Right cardiac atrium (tissue), 5 donors: ENCODE measurements around the gene SERPINB2. TPM values are rescaled to one million over a fixed set of nuclear protein-coding genes. Genes with fewer than 3 reads are reported as not detected.
A peak's percentile ranks its signal among the peaks of the same experiment; 100 is the strongest.

ENCODE experiments used
- ATAC-seq, 2 donors: fragments of 200-7000 bp; cut with Tn5 transposase; one replicate each; pipeline versions ENCODE4 v1.8.0 to v1.9.1; 2020; ENCODE audit warnings: moderate library complexity in 2 of 2, mild to moderate bottlenecking in 1 of 2
- DNase-seq, 3 donors: peaks; one replicate each; pipeline ENCODE4 v3.0.0-alpha.2; 2020
- H3K27ac ChIP-seq: one replicate; pipeline ENCODE4 v1.5.1; 2013; ENCODE audit warnings: mild to moderate bottlenecking, low read length, control low read depth, moderate library complexity
- H3K27me3 ChIP-seq: one replicate; pipeline ENCODE4 v1.6.1; 2013; ENCODE audit not compliant: control insufficient read depth, insufficient read depth
- H3K4me1 ChIP-seq: one replicate; pipeline ENCODE4 v1.6.1; 2013; ENCODE audit warnings: low read length; ENCODE audit not compliant: control insufficient read depth, insufficient read depth
- H3K4me3 ChIP-seq: one replicate; pipeline ENCODE4 v1.5.1; 2013; ENCODE audit warnings: low read length, control low read depth
- H3K9me3 ChIP-seq: one replicate; pipeline ENCODE4 v1.6.1; 2013; ENCODE audit warnings: low read length; ENCODE audit not compliant: control insufficient read depth
- whole genome bisulfite sequencing: extraction: QIAGEN DNeasy Blood & Tissue Kit; methylation state at CpG from one replicate; pipeline ENCODE4 v1.1.7; 2013; 5-methylcytosine and 5-hydroxymethylcytosine counted together
- intact Hi-C, 4 donors: fragments of 100-400 bp; cut with DNase I; formaldehyde crosslinking; loops; one replicate each; pipeline versions ENCODE4 v1.11.0 to v1.14.0; 2022 to 2023
- polyA plus RNA-seq: library from polyadenylated mRNA; stranded (reverse); fragments of 200-250 nt; gene quantifications from one replicate; pipeline ENCODE4 v1.2.3, GENCODE V29; 2013
- total RNA-seq, 4 donors: library from RNA; stranded (reverse); fragmentation: NEBNext Ultra II Directional; extraction: Animal tissue kit (Norgen Biotek cat#: 25700); gene quantifications; one replicate each; pipeline ENCODE4 v1.2.1, GENCODE V29; 2021
- donor health status: healthy with polysubstance abuse.
- donor health status: DM: no; HTN: yes; CAD: no.
- donor health status: DM: no; HTN: no; CAD: no.
- donor health status: DM: no; HTN: yes; CAD: no; lungs with severe emphysema.
- donor health status: DM: yes; HTN: yes; CAD: no.

Gene SERPINB2
- total and polyA plus RNA-seq, 5 donors = not detected

- no peak overlapping the region for H3K27ac ChIP-seq
- no peaks in the 10 kb centered on the region for H3K27me3 ChIP-seq
- no peaks in the 10 kb centered on the region for H3K9me3 ChIP-seq
- peaks cover under 1% of the 10 kb centered on the region for H3K4me1 ChIP-seq
- WGBS = 3% methylated on average over 1 of the region's 1 CpG
- DNase-seq (peak in 1 of 3 donors; percentile 6), ATAC-seq (no peak)
- intact Hi-C loops = no loop called here
- no peak overlapping the region for H3K4me3 ChIP-seq
Observed at GRCh38 chr18:63888470-63889190, 1.1 kb downstream of the SERPINB2 start.

- WGBS = 82% methylated on average over 2 of the region's 2 CpGs
- Histone ChIP-seq H3K27me3 (no peaks in the 10 kb centered on the region), H3K27ac (no peak overlapping the region), H3K9me3 (no peaks in the 10 kb centered on the region), H3K4me1 (no peaks in the 10 kb centered on the region), H3K4me3 (no peak overlapping the region)
- no peak for ATAC-seq
- no peak for DNase-seq
- intact Hi-C loops = no loop called here
Observed at GRCh38 chr18:63889626-63890025, 2.1 kb downstream of the SERPINB2 start.

- Histone ChIP-seq H3K4me1 (no peaks in the 10 kb centered on the region), H3K9me3 (no peaks in the 10 kb centered on the region), H3K27ac (no peak overlapping the region), H3K4me3 (no peak overlapping the region), H3K27me3 (no peaks in the 10 kb centered on the region)
- ATAC-seq (no peak), DNase-seq (no peak)
- 82% methylated on average over 6 of the region's 6 CpGs for WGBS
- intact Hi-C loops = no loop called here
Observed at GRCh38 chr18:63890237-63890949, 2.9 kb downstream of the SERPINB2 start.

GRCh38 chr18:63890950-63891304 is 3.4 kb downstream of the SERPINB2 start:
- no peaks in the 10 kb centered on the region for H3K9me3 ChIP-seq
- no peaks in the 10 kb centered on the region for H3K4me1 ChIP-seq
- WGBS = 60% methylated on average over 5 of the region's 5 CpGs
- DNase-seq = no peak
- H3K27me3 ChIP-seq = no peaks in the 10 kb centered on the region
- intact Hi-C loops = no loop called here
- no peak overlapping the region for H3K27ac ChIP-seq
- no peak for ATAC-seq
- no peak overlapping the region for H3K4me3 ChIP-seq

GRCh38 chr18:63892566-63892965 is 5.1 kb downstream of the SERPINB2 start:
- no peaks in the 10 kb centered on the region for H3K9me3 ChIP-seq
- no peaks in the 10 kb centered on the region for H3K27me3 ChIP-seq
- H3K27ac ChIP-seq = no peak overlapping the region
- 84% methylated on average over 4 of the region's 4 CpGs for WGBS
- DNase-seq (no peak), ATAC-seq (no peak)
- H3K4me1 ChIP-seq = no peaks in the 10 kb centered on the region
- intact Hi-C loops = no loop called here
- H3K4me3 ChIP-seq = no peak overlapping the region

- Histone ChIP-seq H3K9me3 (no peaks in the 10 kb centered on the region), H3K4me3 (no peak overlapping the region), H3K27ac (no peak overlapping the region), H3K27me3 (no peaks in the 10 kb centered on the region), H3K4me1 (no peaks in the 10 kb centered on the region)
- no peak for DNase-seq
- WGBS = 70% methylated on average over 6 of the region's 6 CpGs
- intact Hi-C loops = no loop called here
- no peak for ATAC-seq
Observed at GRCh38 chr18:63894106-63894772, 6.7 kb downstream of the SERPINB2 start.

GRCh38 chr18:63895190-63895589 is 7.7 kb downstream of the SERPINB2 start:
- no peaks in the 10 kb centered on the region for H3K27me3 ChIP-seq
- intact Hi-C loops = no loop called here
- 63% methylated on average over 6 of the region's 6 CpGs for WGBS

GRCh38 chr18:63897072-63897471 is 9.6 kb downstream of the SERPINB2 start:
- DNase-seq (no peak), ATAC-seq (no peak)
- H3K9me3 ChIP-seq = no peaks in the 10 kb centered on the region
- intact Hi-C loops = no loop called here
- no peaks in the 10 kb centered on the region for H3K27me3 ChIP-seq
- no peak overlapping the region for H3K4me3 ChIP-seq
- no peak overlapping the region for H3K27ac ChIP-seq
- no peaks in the 10 kb centered on the region for H3K4me1 ChIP-seq
- WGBS = 68% methylated on average over 4 of the region's 4 CpGs

More at GRCh38 chr18:63895190-63895589, 7.7 kb downstream of the SERPINB2 start:
- no peak overlapping the region for H3K4me3 ChIP-seq
- DNase-seq (no peak), ATAC-seq (no peak)
- H3K27ac ChIP-seq = no peak overlapping the region
- H3K9me3 ChIP-seq = no peaks in the 10 kb centered on the region
- H3K4me1 ChIP-seq = no peaks in the 10 kb centered on the region

- Histone ChIP-seq H3K9me3 (no peaks in the 10 kb centered on the region), H3K27ac (no peak overlapping the region), H3K27me3 (no peaks in the 10 kb centered on the region), H3K4me1 (no peaks in the 10 kb centered on the region), H3K4me3 (no peak overlapping the region)
- ATAC-seq (no peak), DNase-seq (no peak)
- intact Hi-C loops = no loop called here
Observed at GRCh38 chr18:63899206-63899605, 11.7 kb downstream of the SERPINB2 start.

GRCh38 chr18:63903851-63904570 is 16.5 kb downstream of the SERPINB2 start:
- Histone ChIP-seq H3K27ac (no peak overlapping the region), H3K4me1 (no peaks in the 10 kb centered on the region), H3K4me3 (no peak overlapping the region), H3K27me3 (no peaks in the 10 kb centered on the region), H3K9me3 (no peaks in the 10 kb centered on the region)
- no peak for DNase-seq
- no peak for ATAC-seq
- intact Hi-C loops = no loop called here
- 88% methylated on average over 1 of the region's 1 CpG for WGBS

- Histone ChIP-seq H3K9me3 (no peaks in the 10 kb centered on the region), H3K4me3 (no peak overlapping the region), H3K27ac (no peak overlapping the region), H3K27me3 (no peaks in the 10 kb centered on the region), H3K4me1 (no peaks in the 10 kb centered on the region)
- ATAC-seq = no peak
- no peak for DNase-seq
- 68% methylated on average over 1 of the region's 1 CpG for WGBS
- intact Hi-C loops = no loop called here
Observed at GRCh38 chr18:63904694-63905093, 17.2 kb downstream of the SERPINB2 start.
